GM21390 (cell line): ENCODE results near the gene GSDME.

Experiments used
- ATAC-seq: cut with Tn5 transposase; IDR thresholded peaks from one replicate; pipeline ENCODE4 v1.9.1; 2021; ENCODE audit not compliant: unreplicated experiment

Gene GSDME

GRCh38 chr7:24707988-24708615, 49.2 kb downstream of the GSDME start:
- no peak for ATAC-seq

GRCh38 chr7:24706211-24707170, 50.8 kb downstream of the GSDME start:
- no peak for ATAC-seq

- no peak for ATAC-seq
These were observed 51.8 kb downstream of the GSDME start for GRCh38 chr7:24705461-24705954.

- no peak for ATAC-seq
These were observed 53.0 kb downstream of the GSDME start for GRCh38 chr7:24704311-24704710.

GRCh38 chr7:24703296-24703695, 54.0 kb downstream of the GSDME start:
- no peak for ATAC-seq

GRCh38 chr7:24702755-24703154, 54.5 kb downstream of the GSDME start:
- no peak for ATAC-seq

- ATAC-seq = no peak
These were observed 55.7 kb downstream of the GSDME start for GRCh38 chr7:24701261-24702235.

- no peak for ATAC-seq
These were observed 56.6 kb downstream of the GSDME start for GRCh38 chr7:24700521-24701260.

GRCh38 chr7:24698531-24699266, 58.6 kb downstream of the GSDME start:
- no peak for ATAC-seq

- ATAC-seq = no peak
These were observed 59.8 kb downstream of the GSDME start for GRCh38 chr7:24697416-24697815.

- ATAC-seq = no peak
These were observed 64.7 kb downstream of the GSDME start for GRCh38 chr7:24692592-24692991.

GRCh38 chr7:24690251-24690650, 67.0 kb downstream of the GSDME start:
- ATAC-seq = no peak

GRCh38 chr7:24685708-24686107, 71.6 kb downstream of the GSDME start:
- ATAC-seq = no peak

- ATAC-seq = no peak
These were observed 86.5 kb downstream of the GSDME start for GRCh38 chr7:24670782-24671181.

GRCh38 chr7:24669971-24670591, 87.2 kb downstream of the GSDME start:
- no peak for ATAC-seq

GRCh38 chr7:24668927-24669635, 88.2 kb downstream of the GSDME start:
- no peak for ATAC-seq

- ATAC-seq = no peak
These were observed 91.5 kb downstream of the GSDME start for GRCh38 chr7:24665564-24666294.

- ATAC-seq = no peak
These were observed 96.7 kb downstream of the GSDME start for GRCh38 chr7:24660546-24660945.
